ENCODE results near the gene FNDC7. TPM values are rescaled to one million over a fixed set of nuclear protein-coding genes. Genes with fewer than 3 reads are reported as not detected.
"Not testable (repeated sequence)": the region's sequence is repeated elsewhere in the genome, so short reads cannot be mapped to it uniquely, and the experiment has no call there.

FNDC7 gene
- total and polyA plus RNA-seq, 8 donors, result not detected

GRCh38 chr1:108695535-108695934 lies 17.2 kb upstream of the FNDC7 start:
- no peaks in the 10 kb centered on the region for H3K9me3 ChIP-seq
- 52 to 72% (median 70%) methylated on average over 5 of the region's 5 CpGs for WGBS, 5 donors
- no peaks in the 10 kb centered on the region for H3K27me3 ChIP-seq
- peaks cover 39 to 53% (median 53%) of the 10 kb centered on the region in 4 donors for H3K36me3 ChIP-seq
- no peak overlapping the region for H3K4me3 ChIP-seq
- no peak overlapping the region for H3K27ac ChIP-seq
- peaks cover 13 to 38% (median 26%) of the 10 kb centered on the region in 4 donors for H3K4me1 ChIP-seq
- DNase-seq, result no peak
- intact Hi-C loops (cut with DNase I; ENCODE audit: low total_unique reads), result no loop called here
- TF ChIP-seq EP300 (IDR thresholded peaks at IDR 0.05) (no peak), POLR2AphosphoS5 (IDR thresholded peaks at IDR 0.05) (no peak), POLR2A (IDR thresholded peaks at IDR 0.05) (no peak), CTCF (IDR thresholded peaks at IDR 0.05) (no peak)

GRCh38 chr1:108699375-108700332 lies 13.1 kb upstream of the FNDC7 start:
- no peak overlapping the region for H3K27ac ChIP-seq
- intact Hi-C loops (cut with DNase I; ENCODE audit: low total_unique reads), result no loop called here
- no peak for TF ChIP-seq EP300 (IDR thresholded peaks at IDR 0.05)
- no peak for TF ChIP-seq POLR2AphosphoS5 (IDR thresholded peaks at IDR 0.05)
- no peak for TF ChIP-seq CTCF (IDR thresholded peaks at IDR 0.05)
- TF ChIP-seq POLR2A (IDR thresholded peaks at IDR 0.05), result no peak

GRCh38 chr1:108701176-108701849 lies 11.4 kb upstream of the FNDC7 start:
- Histone ChIP-seq H3K27ac (no peak overlapping the region), H3K27me3 (no peaks in the 10 kb centered on the region), H3K36me3 (peaks cover 39 to 62% (median 59%) of the 10 kb centered on the region in 4 donors), H3K9me3 (no peaks in the 10 kb centered on the region), H3K4me1 (peaks cover 0 to 16% (median 9%) of the 10 kb centered on the region in 4 donors), H3K4me3 (no peak overlapping the region)
- TF ChIP-seq EP300 (IDR thresholded peaks at IDR 0.05), result no peak
- TF ChIP-seq POLR2AphosphoS5 (IDR thresholded peaks at IDR 0.05), result no peak
- no peak for TF ChIP-seq POLR2A (IDR thresholded peaks at IDR 0.05)
- TF ChIP-seq CTCF (IDR thresholded peaks at IDR 0.05), result no peak
- no peak for DNase-seq
- 82 to 88% (median 84%) methylated on average over 5 of the region's 5 CpGs for WGBS, 5 donors
- intact Hi-C loops (cut with DNase I; ENCODE audit: low total_unique reads), result no loop called here

More at GRCh38 chr1:108699375-108700332, 13.1 kb upstream of the FNDC7 start:
- Histone ChIP-seq H3K9me3 (no peaks in the 10 kb centered on the region), H3K27me3 (no peaks in the 10 kb centered on the region), H3K4me3 (no peak overlapping the region), H3K36me3 (peaks cover 39 to 73% (median 69%) of the 10 kb centered on the region in 4 donors), H3K4me1 (peaks cover 7 to 25% (median 17%) of the 10 kb centered on the region in 4 donors)
- 83 to 89% (median 88%) methylated on average over 22 of the region's 22 CpGs for WGBS, 5 donors
- no peak for DNase-seq

- intact Hi-C loops (cut with DNase I; ENCODE audit: low total_unique reads); DNase-seq; H3K27me3 ChIP-seq; H3K9me3 ChIP-seq; H3K27ac ChIP-seq; H3K4me3 ChIP-seq: not testable (repeated sequence)
- peaks cover 0 to 16% (median 9%) of the 10 kb centered on the region in 4 donors for H3K4me1 ChIP-seq
- 94 to 99% (median 95%) methylated on average over 6 of the region's 6 CpGs for WGBS, 5 donors
- peaks cover 31 to 54% (median 51%) of the 10 kb centered on the region in 4 donors for H3K36me3 ChIP-seq
These were observed 10.6 kb upstream of the FNDC7 start for GRCh38 chr1:108702109-108702508.
